SK-N-SH treated with all-trans-retinoic acid at 6 μM for 48 hours (cell line): ENCODE results near the gene EHBP1.

Experiments
- ATAC-seq: fragments of 200-7000 bp; cut with Tn5 transposase; 3 replicates; pipeline ENCODE4 v1.9.1; 2020; ENCODE audit warnings: mild to moderate bottlenecking, moderate library complexity
- ARNTL ChIP-seq: fragments of 450-650 bp; formaldehyde crosslinking; IDR thresholded peaks from 2 replicates; pipeline ENCODE4 v1.5.0; 2020; ENCODE audit warnings: low read depth, mild to moderate bottlenecking, moderate library complexity, borderline replicate concordance
- BACH2 ChIP-seq: fragments of 250-450 bp; sonication (Bioruptor Pico); IDR thresholded peaks from 2 replicates; pipeline ENCODE4 v1.9.0; 2021; ENCODE audit warnings: mild to moderate bottlenecking, borderline replicate concordance
- CSDC2 ChIP-seq: fragments of 250-450 bp; sonication (Bioruptor Pico); IDR thresholded peaks from 2 replicates; pipeline ENCODE4 v1.5.0; 2020; ENCODE audit warnings: mild to moderate bottlenecking, moderate library complexity
- ESRRG ChIP-seq: fragments of 250-450 bp; sonication (Bioruptor Pico); IDR thresholded peaks from 2 replicates; pipeline ENCODE4 v1.6.1; 2021; ENCODE audit warnings: mild to moderate bottlenecking
- ISL1 ChIP-seq: fragments of 250-450 bp; sonication (Bioruptor Pico); IDR thresholded peaks from 2 replicates; pipeline ENCODE4 v2.1.2; 2022; ENCODE audit warnings: mild to moderate bottlenecking, moderate library complexity
- OSR1 ChIP-seq: fragments of 250-450 bp; sonication (Bioruptor Pico); IDR thresholded peaks from 2 replicates; pipeline ENCODE4 v1.8.0; 2022; ENCODE audit warnings: moderate library complexity, mild to moderate bottlenecking, inconsistent platforms
- PPARA ChIP-seq: fragments of 250-450 bp; sonication (Bioruptor Pico); IDR thresholded peaks from 2 replicates; pipeline ENCODE4 v1.5.0; 2020; ENCODE audit warnings: mild to moderate bottlenecking, borderline replicate concordance
- RARB ChIP-seq: fragments of 250-450 bp; sonication (Bioruptor Pico); IDR thresholded peaks from 2 replicates; pipeline ENCODE4 v1.8.0; 2021; ENCODE audit warnings: mild to moderate bottlenecking, moderate library complexity
- SNAI2 ChIP-seq: fragments of 250-450 bp; sonication (Bioruptor Pico); IDR thresholded peaks from 2 replicates; pipeline ENCODE4 v1.5.0; 2020; ENCODE audit warnings: mild to moderate bottlenecking, moderate library complexity
- TCF4 ChIP-seq: fragments of 250-450 bp; sonication (Bioruptor Pico); IDR thresholded peaks from 2 replicates; pipeline ENCODE4 v1.8.0; 2021; ENCODE audit warnings: mild to moderate bottlenecking, moderate library complexity, borderline replicate concordance
- TOX ChIP-seq: fragments of 250-450 bp; sonication (Bioruptor Pico); IDR thresholded peaks from 2 replicates; pipeline ENCODE4 v1.8.0; 2021; ENCODE audit warnings: mild to moderate bottlenecking, moderate library complexity, borderline replicate concordance
- ZC3H10 ChIP-seq: fragments of 250-450 bp; sonication (Bioruptor Pico); IDR thresholded peaks from 2 replicates; pipeline ENCODE4 v1.5.1; 2021; ENCODE audit warnings: mild to moderate bottlenecking, moderate library complexity
- ZNF565 ChIP-seq: fragments of 450-650 bp; formaldehyde crosslinking; conservative IDR thresholded peaks from 2 replicates; pipeline ENCODE4 v1.5.0; 2020; ENCODE audit warnings: low read depth, mild to moderate bottlenecking, moderate library complexity
- ZNF70 ChIP-seq: fragments of 450-650 bp; formaldehyde crosslinking; IDR thresholded peaks from 2 replicates; pipeline ENCODE4 v1.5.0; 2020; ENCODE audit warnings: mild to moderate bottlenecking, moderate library complexity
- ZNF8 ChIP-seq: fragments of 450-650 bp; formaldehyde crosslinking; IDR thresholded peaks from 2 replicates; pipeline ENCODE4 v1.5.0; 2020; ENCODE audit warnings: mild to moderate bottlenecking, moderate library complexity
- TF ChIP-seq, protein P1 (sequence below): fragments of 250-450 bp; sonication (Bioruptor Pico); IDR thresholded peaks from 2 replicates; pipeline ENCODE4 v1.5.1; 2020; ENCODE audit warnings: low read depth, mild to moderate bottlenecking, moderate library complexity
- TF ChIP-seq, protein P2 (sequence below): fragments of 250-450 bp; sonication (Bioruptor Pico); IDR thresholded peaks from 2 replicates; pipeline ENCODE4 v1.5.0; 2020; ENCODE audit warnings: mild to moderate bottlenecking, moderate library complexity
- TF ChIP-seq, protein P3 (sequence below): fragments of 250-450 bp; sonication (Bioruptor Pico); IDR thresholded peaks from 2 replicates; pipeline ENCODE4 v1.8.0; 2020; ENCODE audit warnings: mild to moderate bottlenecking, moderate library complexity, borderline replicate concordance
- TF ChIP-seq, protein P4 (sequence below): fragments of 250-450 bp; sonication (Bioruptor Pico); IDR thresholded peaks from 2 replicates; pipeline ENCODE4 v1.5.1; 2021; ENCODE audit warnings: mild to moderate bottlenecking, moderate library complexity
- TF ChIP-seq, protein P5 (sequence below): fragments of 250-450 bp; sonication (Bioruptor Pico); IDR thresholded peaks from 2 replicates; pipeline ENCODE4 v1.8.0; 2021; ENCODE audit warnings: low read depth, mild to moderate bottlenecking, moderate library complexity, borderline replicate concordance

EHBP1 gene

DNA sequence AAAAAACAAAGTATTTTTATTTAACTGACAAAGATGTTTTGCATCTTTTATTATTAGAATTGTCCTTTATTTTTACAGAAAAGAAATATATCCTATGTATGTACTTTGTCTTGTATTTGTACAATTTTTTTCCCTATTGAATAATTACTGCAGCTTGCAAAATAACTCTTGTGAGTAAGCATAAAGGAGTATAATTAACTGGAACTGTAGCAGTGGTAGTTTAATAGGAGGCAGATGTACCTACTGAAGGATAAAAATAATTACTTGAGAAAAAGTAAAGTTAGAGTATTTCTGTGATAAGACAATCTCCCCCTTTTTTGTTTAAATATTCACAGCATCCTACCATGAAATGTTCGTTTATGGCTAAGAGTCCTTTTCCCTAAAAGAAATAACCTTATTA, 34.7 kb downstream of the EHBP1 start:
- TF ChIP-seq ISL1 (CRISPR knock-in tag), result no peak
- ATAC-seq, result no peak

DNA sequence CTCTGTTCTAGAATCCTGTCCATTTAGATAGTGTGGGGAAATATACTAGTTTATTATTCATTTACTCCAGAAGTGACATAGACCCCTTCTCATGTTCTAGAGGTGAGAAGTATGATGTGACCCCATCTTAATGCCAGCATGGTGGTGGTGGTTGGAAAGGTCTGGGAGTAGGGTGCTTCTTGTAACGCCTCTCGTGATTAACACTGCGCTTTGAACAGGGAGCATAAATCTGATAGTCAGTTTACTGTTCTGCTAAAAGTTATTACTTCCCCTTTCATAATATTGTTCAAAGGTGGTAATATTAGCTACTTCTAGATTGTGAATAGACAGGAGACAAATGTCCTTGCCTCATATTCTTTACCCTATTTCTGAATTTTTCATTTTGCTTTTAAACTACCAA, 35.6 kb downstream of the EHBP1 start:
- no peak for ATAC-seq
- no peak for TF ChIP-seq PPARA (CRISPR knock-in tag)
- no peak for TF ChIP-seq RARB (CRISPR knock-in tag)
- TF ChIP-seq, protein P1, sequence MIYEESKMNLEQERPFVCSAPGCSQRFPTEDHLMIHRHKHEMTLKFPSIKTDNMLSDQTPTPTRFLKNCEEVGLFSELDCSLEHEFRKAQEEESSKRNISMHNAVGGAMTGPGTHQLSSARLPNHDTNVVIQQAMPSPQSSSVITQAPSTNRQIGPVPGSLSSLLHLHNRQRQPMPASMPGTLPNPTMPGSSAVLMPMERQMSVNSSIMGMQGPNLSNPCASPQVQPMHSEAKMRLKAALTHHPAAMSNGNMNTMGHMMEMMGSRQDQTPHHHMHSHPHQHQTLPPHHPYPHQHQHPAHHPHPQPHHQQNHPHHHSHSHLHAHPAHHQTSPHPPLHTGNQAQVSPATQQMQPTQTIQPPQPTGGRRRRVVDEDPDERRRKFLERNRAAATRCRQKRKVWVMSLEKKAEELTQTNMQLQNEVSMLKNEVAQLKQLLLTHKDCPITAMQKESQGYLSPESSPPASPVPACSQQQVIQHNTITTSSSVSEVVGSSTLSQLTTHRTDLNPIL, result no peak
- TF ChIP-seq TCF4, result no peak
- TF ChIP-seq BACH2 (CRISPR knock-in tag), result no peak
- TF ChIP-seq SNAI2 (CRISPR knock-in tag), result no peak
- TF ChIP-seq, protein P2, sequence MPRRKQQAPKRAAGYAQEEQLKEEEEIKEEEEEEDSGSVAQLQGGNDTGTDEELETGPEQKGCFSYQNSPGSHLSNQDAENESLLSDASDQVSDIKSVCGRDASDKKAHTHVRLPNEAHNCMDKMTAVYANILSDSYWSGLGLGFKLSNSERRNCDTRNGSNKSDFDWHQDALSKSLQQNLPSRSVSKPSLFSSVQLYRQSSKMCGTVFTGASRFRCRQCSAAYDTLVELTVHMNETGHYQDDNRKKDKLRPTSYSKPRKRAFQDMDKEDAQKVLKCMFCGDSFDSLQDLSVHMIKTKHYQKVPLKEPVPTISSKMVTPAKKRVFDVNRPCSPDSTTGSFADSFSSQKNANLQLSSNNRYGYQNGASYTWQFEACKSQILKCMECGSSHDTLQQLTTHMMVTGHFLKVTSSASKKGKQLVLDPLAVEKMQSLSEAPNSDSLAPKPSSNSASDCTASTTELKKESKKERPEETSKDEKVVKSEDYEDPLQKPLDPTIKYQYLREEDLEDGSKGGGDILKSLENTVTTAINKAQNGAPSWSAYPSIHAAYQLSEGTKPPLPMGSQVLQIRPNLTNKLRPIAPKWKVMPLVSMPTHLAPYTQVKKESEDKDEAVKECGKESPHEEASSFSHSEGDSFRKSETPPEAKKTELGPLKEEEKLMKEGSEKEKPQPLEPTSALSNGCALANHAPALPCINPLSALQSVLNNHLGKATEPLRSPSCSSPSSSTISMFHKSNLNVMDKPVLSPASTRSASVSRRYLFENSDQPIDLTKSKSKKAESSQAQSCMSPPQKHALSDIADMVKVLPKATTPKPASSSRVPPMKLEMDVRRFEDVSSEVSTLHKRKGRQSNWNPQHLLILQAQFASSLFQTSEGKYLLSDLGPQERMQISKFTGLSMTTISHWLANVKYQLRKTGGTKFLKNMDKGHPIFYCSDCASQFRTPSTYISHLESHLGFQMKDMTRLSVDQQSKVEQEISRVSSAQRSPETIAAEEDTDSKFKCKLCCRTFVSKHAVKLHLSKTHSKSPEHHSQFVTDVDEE (CRISPR knock-in tag), result no peak
- TF ChIP-seq, protein P3, sequence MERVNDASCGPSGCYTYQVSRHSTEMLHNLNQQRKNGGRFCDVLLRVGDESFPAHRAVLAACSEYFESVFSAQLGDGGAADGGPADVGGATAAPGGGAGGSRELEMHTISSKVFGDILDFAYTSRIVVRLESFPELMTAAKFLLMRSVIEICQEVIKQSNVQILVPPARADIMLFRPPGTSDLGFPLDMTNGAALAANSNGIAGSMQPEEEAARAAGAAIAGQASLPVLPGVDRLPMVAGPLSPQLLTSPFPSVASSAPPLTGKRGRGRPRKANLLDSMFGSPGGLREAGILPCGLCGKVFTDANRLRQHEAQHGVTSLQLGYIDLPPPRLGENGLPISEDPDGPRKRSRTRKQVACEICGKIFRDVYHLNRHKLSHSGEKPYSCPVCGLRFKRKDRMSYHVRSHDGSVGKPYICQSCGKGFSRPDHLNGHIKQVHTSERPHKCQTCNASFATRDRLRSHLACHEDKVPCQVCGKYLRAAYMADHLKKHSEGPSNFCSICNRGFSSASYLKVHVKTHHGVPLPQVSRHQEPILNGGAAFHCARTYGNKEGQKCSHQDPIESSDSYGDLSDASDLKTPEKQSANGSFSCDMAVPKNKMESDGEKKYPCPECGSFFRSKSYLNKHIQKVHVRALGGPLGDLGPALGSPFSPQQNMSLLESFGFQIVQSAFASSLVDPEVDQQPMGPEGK, result no peak
- TF ChIP-seq ARNTL (CRISPR knock-in tag), result no peak
- no peak for TF ChIP-seq ZNF70 (CRISPR knock-in tag)
- no peak for TF ChIP-seq CSDC2
- TF ChIP-seq, protein P4, sequence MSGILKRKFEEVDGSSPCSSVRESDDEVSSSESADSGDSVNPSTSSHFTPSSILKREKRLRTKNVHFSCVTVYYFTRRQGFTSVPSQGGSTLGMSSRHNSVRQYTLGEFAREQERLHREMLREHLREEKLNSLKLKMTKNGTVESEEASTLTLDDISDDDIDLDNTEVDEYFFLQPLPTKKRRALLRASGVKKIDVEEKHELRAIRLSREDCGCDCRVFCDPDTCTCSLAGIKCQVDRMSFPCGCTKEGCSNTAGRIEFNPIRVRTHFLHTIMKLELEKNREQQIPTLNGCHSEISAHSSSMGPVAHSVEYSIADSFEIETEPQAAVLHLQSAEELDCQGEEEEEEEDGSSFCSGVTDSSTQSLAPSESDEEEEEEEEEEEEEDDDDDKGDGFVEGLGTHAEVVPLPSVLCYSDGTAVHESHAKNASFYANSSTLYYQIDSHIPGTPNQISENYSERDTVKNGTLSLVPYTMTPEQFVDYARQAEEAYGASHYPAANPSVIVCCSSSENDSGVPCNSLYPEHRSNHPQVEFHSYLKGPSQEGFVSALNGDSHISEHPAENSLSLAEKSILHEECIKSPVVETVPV, result no peak
- TF ChIP-seq, protein P5, sequence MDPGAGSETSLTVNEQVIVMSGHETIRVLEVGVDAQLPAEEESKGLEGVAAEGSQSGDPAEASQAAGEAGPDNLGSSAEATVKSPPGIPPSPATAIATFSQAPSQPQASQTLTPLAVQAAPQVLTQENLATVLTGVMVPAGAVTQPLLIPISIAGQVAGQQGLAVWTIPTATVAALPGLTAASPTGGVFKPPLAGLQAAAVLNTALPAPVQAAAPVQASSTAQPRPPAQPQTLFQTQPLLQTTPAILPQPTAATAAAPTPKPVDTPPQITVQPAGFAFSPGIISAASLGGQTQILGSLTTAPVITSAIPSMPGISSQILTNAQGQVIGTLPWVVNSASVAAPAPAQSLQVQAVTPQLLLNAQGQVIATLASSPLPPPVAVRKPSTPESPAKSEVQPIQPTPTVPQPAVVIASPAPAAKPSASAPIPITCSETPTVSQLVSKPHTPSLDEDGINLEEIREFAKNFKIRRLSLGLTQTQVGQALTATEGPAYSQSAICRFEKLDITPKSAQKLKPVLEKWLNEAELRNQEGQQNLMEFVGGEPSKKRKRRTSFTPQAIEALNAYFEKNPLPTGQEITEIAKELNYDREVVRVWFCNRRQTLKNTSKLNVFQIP (CRISPR knock-in tag), result no peak
- no peak for TF ChIP-seq OSR1 (CRISPR knock-in tag)
- TF ChIP-seq ZNF8 (CRISPR knock-in tag), result no peak
- no peak for TF ChIP-seq ESRRG (CRISPR knock-in tag)
- TF ChIP-seq, all 23 proteins: peak for 0

DNA sequence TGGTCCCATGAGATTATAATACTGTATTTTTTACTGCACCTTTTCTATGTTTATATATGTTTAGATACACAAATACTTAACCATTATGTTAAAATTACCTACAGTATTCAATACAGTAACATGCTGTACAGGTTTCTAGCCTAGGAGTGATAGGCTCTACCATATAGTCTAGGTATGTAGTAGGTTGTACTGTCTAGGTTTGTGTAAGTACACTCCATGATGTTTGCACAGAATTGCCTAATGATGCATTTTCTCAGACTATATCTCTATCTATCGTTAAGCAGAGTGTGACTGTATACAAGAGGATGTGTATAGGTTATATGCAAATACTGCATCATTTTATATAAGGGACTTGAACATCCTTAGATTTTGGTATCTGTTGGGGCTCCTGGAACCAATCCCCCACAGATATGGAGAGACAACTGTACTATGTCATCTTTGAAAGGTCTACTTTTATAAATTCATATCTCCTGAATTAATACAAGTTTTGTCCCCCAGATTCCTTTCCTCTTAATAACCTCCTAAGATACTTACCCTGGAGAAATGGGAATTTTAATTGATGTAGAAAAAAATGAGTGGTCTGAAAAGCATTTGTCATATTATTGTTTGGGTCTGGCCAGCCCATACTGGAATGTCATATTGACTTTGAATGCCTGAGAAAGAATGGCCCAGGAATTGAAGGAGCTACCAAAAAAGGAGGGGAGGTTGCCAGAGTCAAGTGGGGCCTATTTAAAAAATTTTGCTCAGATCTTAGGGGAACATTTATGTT, 36.6 kb downstream of the EHBP1 start:
- peak; percentile 69 for ATAC-seq
- TF ChIP-seq TOX (no peak), SNAI2 (CRISPR knock-in tag) (no peak), ISL1 (CRISPR knock-in tag) (peak; percentile 96), ZC3H10 (CRISPR knock-in tag) (no peak), CSDC2 (no peak), TCF4 (no peak; the same call in 1 of the 2 replicates), ZNF565 (no peak), ZNF70 (CRISPR knock-in tag) (no peak), RARB (CRISPR knock-in tag) (no peak), PPARA (CRISPR knock-in tag) (no peak), BACH2 (CRISPR knock-in tag) (no peak), ZNF8 (CRISPR knock-in tag) (no peak), ARNTL (CRISPR knock-in tag) (no peak)
- TF ChIP-seq, protein P1, result peak; percentile 68; the same call in 1 of the 2 replicates
- TF ChIP-seq, protein P5 (CRISPR knock-in tag), result no peak
- TF ChIP-seq, protein P3, result peak; percentile 35; the same call in 1 of the 2 replicates
